ENCODE results near the gene FRMD5. TPM values are rescaled to one million over a fixed set of nuclear protein-coding genes. Genes with fewer than 3 reads are reported as not detected.

FRMD5 gene
- total RNA-seq, 1 donor from 2014 or later, result 9.9 TPM

DNA sequence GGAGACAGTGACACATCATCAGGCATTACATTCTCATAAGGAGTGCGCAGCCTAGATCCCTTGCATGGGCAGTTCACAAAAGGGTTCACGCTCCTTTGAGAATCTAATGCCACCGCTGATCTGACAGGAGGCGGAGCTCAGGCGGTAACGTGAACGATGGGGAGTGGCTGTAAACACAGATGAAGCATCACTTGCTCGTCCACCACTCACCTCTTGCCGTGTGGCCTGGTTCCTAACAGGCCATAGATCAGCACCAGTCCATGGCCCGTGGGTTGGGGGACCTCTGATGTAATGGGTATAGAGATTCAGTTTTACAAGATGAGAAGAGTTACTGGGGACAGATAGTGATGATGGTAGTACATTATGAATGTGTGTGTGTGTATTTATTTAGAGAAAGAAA, 63.0 kb downstream of the FRMD5 start:
- TF ChIP-seq, protein P1, sequence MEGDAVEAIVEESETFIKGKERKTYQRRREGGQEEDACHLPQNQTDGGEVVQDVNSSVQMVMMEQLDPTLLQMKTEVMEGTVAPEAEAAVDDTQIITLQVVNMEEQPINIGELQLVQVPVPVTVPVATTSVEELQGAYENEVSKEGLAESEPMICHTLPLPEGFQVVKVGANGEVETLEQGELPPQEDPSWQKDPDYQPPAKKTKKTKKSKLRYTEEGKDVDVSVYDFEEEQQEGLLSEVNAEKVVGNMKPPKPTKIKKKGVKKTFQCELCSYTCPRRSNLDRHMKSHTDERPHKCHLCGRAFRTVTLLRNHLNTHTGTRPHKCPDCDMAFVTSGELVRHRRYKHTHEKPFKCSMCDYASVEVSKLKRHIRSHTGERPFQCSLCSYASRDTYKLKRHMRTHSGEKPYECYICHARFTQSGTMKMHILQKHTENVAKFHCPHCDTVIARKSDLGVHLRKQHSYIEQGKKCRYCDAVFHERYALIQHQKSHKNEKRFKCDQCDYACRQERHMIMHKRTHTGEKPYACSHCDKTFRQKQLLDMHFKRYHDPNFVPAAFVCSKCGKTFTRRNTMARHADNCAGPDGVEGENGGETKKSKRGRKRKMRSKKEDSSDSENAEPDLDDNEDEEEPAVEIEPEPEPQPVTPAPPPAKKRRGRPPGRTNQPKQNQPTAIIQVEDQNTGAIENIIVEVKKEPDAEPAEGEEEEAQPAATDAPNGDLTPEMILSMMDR (IDR thresholded peaks at IDR 0.05; ENCODE audit: insufficient read depth, low read length, poor library complexity, severe bottlenecking), result no peak
- H3K4me3 ChIP-seq (ENCODE audit: low read depth, low read length), result no peak overlapping the region
- H3K36me3 ChIP-seq (ENCODE audit: control insufficient read depth, insufficient read depth, low read length), result no peaks in the 10 kb centered on the region
- no peaks in the 10 kb centered on the region for H3K27me3 ChIP-seq (ENCODE audit: control insufficient read depth, insufficient read depth, low read length)
- no peak for DNase-seq (ENCODE audit: low read depth)

GRCh38 chr15:44130778-44131177, 64.3 kb downstream of the FRMD5 start:
- TF ChIP-seq, protein P1 (IDR thresholded peaks at IDR 0.05; ENCODE audit: insufficient read depth, low read length, poor library complexity, severe bottlenecking), result no peak
- no peak for DNase-seq (ENCODE audit: low read depth)
- no peaks in the 10 kb centered on the region for H3K27me3 ChIP-seq (ENCODE audit: control insufficient read depth, insufficient read depth, low read length)
- H3K4me3 ChIP-seq (ENCODE audit: low read depth, low read length), result no peak overlapping the region
- no peaks in the 10 kb centered on the region for H3K36me3 ChIP-seq (ENCODE audit: control insufficient read depth, insufficient read depth, low read length)

- H3K27me3 ChIP-seq (ENCODE audit: control insufficient read depth, insufficient read depth, low read length), result no peaks in the 10 kb centered on the region
- TF ChIP-seq, protein P1 (IDR thresholded peaks at IDR 0.05; ENCODE audit: insufficient read depth, low read length, poor library complexity, severe bottlenecking), result no peak
- no peaks in the 10 kb centered on the region for H3K36me3 ChIP-seq (ENCODE audit: control insufficient read depth, insufficient read depth, low read length)
- DNase-seq (ENCODE audit: low read depth), result no peak
- H3K4me3 ChIP-seq (ENCODE audit: low read depth, low read length), result no peak overlapping the region
Observed at GRCh38 chr15:44129911-44130310, 65.2 kb downstream of the FRMD5 start.

DNA sequence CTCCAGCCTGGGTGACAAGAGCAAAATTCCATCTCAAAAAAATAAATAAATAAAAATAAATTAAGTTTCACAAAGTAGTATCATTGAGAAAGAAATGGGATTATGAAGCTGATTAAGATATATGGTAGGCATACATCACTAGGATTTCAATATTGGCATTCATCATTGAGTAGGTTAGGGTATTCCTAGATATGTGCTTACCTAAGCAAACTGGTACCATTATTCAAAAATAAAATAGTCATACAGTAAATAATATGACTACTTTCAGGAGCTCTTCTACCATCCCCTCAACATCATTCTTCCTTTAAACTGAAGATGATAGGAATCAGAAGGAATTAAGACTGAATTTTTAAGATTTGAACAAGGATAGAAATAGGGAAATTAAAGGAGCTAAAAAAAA, 66.6 kb downstream of the FRMD5 start:
- H3K4me3 ChIP-seq (ENCODE audit: low read depth, low read length), result no peak overlapping the region
- H3K36me3 ChIP-seq (ENCODE audit: control insufficient read depth, insufficient read depth, low read length), result no peaks in the 10 kb centered on the region
- H3K27me3 ChIP-seq (ENCODE audit: control insufficient read depth, insufficient read depth, low read length), result no peaks in the 10 kb centered on the region
- TF ChIP-seq, protein P1 (IDR thresholded peaks at IDR 0.05; ENCODE audit: insufficient read depth, low read length, poor library complexity, severe bottlenecking), result no peak
- no peak for DNase-seq (ENCODE audit: low read depth)

DNA sequence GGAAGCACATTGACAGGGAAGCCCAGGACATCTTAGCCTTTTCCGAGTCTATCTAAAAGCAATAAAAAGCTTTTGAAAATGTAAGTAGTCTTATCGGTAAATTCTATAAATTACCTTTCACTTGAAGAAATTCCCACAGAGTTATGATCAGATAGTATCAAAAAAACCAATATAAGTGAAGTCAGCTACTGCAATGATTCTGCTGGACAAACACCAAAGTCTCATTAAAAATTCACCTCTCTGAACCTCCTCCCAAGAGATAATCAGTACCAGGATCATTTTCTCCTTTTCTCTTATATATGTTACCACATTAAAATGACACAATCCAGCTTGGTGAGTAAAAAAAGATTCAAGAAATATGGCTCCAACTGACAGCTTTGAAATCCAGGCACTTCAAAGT, 69.2 kb downstream of the FRMD5 start:
- no peak for DNase-seq (ENCODE audit: low read depth)
- no peak overlapping the region for H3K4me3 ChIP-seq (ENCODE audit: low read depth, low read length)
- TF ChIP-seq, protein P1 (IDR thresholded peaks at IDR 0.05; ENCODE audit: insufficient read depth, low read length, poor library complexity, severe bottlenecking), result no peak

GRCh38 chr15:44102675-44103254, 92.3 kb downstream of the FRMD5 start:
- Histone ChIP-seq H3K27me3 (ENCODE audit: control insufficient read depth, insufficient read depth, low read length) (no peaks in the 10 kb centered on the region), H3K36me3 (ENCODE audit: control insufficient read depth, insufficient read depth, low read length) (no peaks in the 10 kb centered on the region), H3K4me3 (ENCODE audit: low read depth, low read length) (no peak overlapping the region)
- peak; percentile 97 for DNase-seq (ENCODE audit: low read depth)
- TF ChIP-seq, protein P1 (IDR thresholded peaks at IDR 0.05; ENCODE audit: insufficient read depth, low read length, poor library complexity, severe bottlenecking), result no peak

More for the DNA sequence above, 69.2 kb downstream of the FRMD5 start:
- Histone ChIP-seq H3K36me3 (ENCODE audit: control insufficient read depth, insufficient read depth, low read length) (no peaks in the 10 kb centered on the region), H3K27me3 (ENCODE audit: control insufficient read depth, insufficient read depth, low read length) (no peaks in the 10 kb centered on the region)
